Effector CD4-positive, alpha-beta T cell (primary cell): ENCODE data around the gene RFX3.

Experiments
- DNase-seq: peaks from one replicate; pipeline ENCODE4 v3.0.0-alpha.2; 2020

The RFX3 gene

DNA sequence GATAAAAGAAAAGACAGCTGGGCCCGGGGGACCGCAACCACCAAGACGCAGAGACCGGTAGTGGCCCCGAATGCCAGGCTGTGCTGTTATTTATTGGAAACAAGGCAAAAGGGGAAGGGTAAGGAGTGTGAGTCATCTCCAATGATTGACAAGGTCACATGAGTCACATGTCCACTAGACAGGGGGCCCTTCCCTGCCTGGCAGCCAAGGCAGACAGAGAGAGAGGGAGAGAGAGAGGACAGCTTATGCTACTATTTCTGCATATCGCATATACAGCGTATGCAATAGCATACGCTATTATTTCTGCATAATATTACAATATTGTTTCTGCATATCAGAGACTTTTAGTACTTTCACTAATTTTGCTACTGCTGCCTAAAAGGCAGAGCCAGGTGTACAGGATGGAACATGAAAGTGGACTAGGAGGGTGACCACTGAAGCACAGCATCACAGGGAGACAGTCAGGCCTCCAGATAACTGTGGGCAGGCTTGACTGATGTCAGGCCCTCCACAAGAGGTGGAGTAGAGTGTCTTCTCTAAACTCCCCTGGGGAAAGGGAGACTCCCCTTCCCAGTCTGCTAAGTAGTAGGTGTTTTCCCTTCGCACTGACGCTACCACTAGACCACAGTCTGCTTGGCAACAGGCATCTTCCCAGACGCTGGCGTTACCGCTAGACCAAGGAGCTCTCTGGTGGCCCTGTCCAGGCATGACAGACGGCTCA is 50.3 kb downstream of the RFX3 start:
- no peak for DNase-seq

GRCh38 chr9:3474821-3475220 is 51.0 kb downstream of the RFX3 start:
- no peak for DNase-seq

GRCh38 chr9:3473405-3473804 is 52.4 kb downstream of the RFX3 start:
- DNase-seq, result no peak

DNA sequence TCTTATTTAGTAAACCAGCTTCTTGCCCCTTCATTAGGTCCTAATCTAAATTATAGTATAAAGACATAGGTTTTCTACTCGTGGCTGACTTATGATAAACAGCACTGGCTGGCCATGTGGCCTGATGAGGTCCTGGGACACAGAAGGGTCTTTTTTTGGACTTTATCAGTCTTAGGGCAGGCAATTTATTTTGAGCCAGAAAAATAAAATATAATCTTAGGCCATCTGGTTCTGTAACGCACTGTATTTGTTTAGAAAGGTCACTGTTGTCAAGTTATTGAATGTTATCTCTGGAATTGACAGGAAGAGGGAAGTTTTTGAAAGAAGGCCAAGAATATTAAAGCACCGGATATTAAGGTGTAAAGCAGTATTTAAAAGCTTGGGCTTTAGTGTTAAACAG is 53.9 kb downstream of the RFX3 start:
- DNase-seq, result no peak

DNA sequence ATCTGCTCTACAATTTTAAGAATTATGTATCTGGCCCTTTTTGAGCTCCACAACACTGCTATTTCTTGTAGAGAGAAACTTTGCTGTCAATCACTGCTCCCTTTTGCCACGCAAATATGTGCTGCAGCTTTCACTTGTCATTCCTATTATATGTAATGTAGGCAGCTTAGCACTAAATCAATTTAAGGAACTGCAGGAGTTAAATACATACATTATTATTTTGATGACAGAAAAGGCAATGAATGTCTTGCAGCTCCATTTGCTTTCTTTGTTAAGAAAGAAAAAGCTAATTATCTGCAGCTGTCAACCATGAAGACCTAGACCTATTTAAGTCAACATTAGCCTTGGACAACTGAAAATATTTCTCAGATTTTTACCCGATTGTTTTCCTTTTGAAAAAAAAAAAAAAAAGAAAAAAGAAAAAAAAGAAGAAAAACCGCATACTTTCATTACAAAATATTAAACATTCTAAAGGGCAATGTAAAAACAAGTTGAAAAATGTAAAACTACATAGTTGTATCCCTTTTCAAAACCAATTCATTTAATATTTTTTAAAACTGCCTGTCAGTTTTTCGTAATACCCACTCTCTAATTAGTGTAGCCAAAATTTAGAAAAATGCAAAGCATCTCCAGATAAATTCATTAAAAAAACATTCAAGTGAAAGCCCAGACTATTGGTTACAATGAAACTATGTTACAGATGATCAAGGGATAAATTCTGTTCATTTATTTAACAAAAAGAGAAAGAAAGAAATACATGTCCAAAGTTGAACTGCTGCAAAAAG is 57.2 kb downstream of the RFX3 start:
- no peak for DNase-seq

- DNase-seq, result peak; percentile 37
Observed at GRCh38 chr9:3467593-3468219, 58.1 kb downstream of the RFX3 start.

GRCh38 chr9:3464033-3464638 is 61.7 kb downstream of the RFX3 start:
- no peak for DNase-seq

GRCh38 chr9:3458806-3459475 is 66.9 kb downstream of the RFX3 start:
- DNase-seq, result no peak

DNA sequence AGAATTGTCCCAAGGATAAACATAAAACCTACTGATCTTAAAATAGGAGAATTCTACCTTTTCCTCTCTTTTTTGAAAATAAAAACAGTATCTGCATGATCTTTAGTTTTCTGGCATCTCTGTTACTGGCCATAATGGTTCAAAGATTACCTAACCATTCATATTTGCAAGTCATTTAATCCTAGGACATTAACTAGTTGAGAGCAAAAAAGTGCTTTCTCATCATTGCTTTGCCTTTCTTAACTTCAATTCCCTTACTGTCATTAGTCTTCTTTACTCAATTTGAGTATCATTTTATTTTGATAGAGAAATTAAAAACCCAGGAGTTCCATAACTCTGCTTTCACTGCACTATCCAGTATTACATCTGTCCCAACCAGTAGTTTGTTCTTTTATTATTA is 68.6 kb downstream of the RFX3 start:
- DNase-seq, result no peak

- DNase-seq, result no peak
Observed at GRCh38 chr9:3455717-3456116, 70.1 kb downstream of the RFX3 start.

- DNase-seq, result no peak
Observed at GRCh38 chr9:3455094-3455493, 70.7 kb downstream of the RFX3 start.

DNA sequence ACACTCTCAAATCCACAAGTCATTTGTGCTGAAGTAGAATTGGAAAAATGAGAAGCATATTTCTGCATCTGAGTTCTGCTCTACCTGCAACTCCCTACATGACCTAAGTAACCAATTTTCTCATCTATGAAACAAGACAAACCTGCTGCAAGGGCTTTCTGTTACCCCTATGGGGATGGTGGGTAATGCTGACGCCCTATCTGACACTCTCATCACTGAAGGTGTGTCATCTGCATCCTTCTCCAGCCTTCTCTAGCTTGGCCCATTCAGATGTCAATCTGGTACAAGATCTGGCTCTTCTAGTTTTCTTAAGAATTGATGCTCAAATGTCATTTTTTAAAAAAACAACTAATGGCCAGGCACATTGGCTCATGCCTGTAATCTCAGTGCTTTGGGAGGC is 73.8 kb downstream of the RFX3 start:
- DNase-seq, result no peak

- no peak for DNase-seq
Observed at GRCh38 chr9:3447788-3448187, 78.0 kb downstream of the RFX3 start.

GRCh38 chr9:3447143-3447542 is 78.7 kb downstream of the RFX3 start:
- DNase-seq, result no peak

- no peak for DNase-seq
Observed at GRCh38 chr9:3446313-3446712, 79.5 kb downstream of the RFX3 start.

GRCh38 chr9:3444016-3444415 is 81.8 kb downstream of the RFX3 start:
- no peak for DNase-seq

- DNase-seq, result peak; percentile 5
Observed at GRCh38 chr9:3441197-3441816, 84.5 kb downstream of the RFX3 start.

- no peak for DNase-seq
Observed at GRCh38 chr9:3436629-3437420, 89.0 kb downstream of the RFX3 start.

DNA sequence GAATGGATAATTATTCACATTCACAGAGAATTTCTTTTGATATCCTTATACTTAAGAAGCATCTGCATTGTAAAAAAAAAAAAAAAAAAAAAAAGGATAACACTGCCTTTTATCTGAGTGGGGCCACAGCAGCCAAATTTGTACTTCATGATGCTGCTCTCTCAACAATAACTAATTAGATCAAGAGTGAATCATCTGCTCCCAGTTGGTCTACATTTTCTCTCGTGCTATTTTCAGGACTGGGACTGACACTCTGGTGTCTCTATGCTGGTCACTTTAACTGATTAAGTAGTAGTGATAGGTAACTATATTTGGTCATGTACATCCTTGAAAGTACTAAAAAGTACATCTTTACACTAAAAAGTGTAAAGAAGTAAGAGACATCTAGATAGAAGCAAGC is 90.1 kb downstream of the RFX3 start:
- no peak for DNase-seq

DNA sequence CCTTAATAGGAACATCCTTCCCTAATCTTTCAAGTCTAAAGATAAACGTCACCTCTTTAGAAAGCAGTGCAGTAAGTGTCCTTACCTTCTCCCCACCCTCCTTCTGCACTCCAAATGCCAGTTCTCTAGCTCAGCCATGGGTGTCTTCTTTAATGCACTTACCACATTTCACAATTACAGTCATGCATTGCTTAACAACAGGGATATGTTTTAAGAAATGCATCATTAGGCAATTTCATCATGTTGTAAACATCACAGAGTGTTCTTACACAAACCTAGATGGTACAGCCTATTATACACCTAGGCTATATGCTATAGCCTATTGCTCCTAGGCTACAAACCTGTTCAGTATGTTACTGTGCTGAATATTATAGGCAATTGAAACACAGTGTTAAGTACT is 91.2 kb downstream of the RFX3 start:
- DNase-seq, result no peak

GRCh38 chr9:3433754-3434153 is 92.0 kb downstream of the RFX3 start:
- no peak for DNase-seq

- DNase-seq, result no peak
Observed at GRCh38 chr9:3433066-3433465, 92.7 kb downstream of the RFX3 start.
